ENCODE results near the gene TMEM132D. TPM values are rescaled to one million over a fixed set of nuclear protein-coding genes. Genes with fewer than 3 reads are reported as not detected.

The TMEM132D gene
- total RNA-seq, 4 donors from 2014 or later, result not detected

DNA sequence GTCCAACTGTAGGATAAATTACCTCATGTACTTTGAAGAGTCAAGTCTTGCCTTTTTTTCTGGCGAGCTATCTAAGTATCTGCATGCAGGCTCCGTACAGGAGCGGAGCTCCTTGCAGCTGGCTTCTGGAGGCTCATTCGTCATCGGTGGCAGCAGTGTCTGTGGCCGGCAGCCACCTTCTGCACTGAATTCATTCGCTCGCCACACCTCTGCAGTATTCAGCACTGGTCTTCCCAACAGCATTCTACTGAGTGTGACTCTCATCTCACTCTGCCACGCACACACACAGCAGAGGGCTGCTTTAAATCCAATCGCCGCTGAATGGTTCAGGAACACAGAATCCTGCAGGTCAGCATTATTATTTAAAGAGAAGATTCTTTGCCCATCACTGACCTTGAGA lies 850.6 kb downstream of the TMEM132D start:
- TF ChIP-seq, protein P1, sequence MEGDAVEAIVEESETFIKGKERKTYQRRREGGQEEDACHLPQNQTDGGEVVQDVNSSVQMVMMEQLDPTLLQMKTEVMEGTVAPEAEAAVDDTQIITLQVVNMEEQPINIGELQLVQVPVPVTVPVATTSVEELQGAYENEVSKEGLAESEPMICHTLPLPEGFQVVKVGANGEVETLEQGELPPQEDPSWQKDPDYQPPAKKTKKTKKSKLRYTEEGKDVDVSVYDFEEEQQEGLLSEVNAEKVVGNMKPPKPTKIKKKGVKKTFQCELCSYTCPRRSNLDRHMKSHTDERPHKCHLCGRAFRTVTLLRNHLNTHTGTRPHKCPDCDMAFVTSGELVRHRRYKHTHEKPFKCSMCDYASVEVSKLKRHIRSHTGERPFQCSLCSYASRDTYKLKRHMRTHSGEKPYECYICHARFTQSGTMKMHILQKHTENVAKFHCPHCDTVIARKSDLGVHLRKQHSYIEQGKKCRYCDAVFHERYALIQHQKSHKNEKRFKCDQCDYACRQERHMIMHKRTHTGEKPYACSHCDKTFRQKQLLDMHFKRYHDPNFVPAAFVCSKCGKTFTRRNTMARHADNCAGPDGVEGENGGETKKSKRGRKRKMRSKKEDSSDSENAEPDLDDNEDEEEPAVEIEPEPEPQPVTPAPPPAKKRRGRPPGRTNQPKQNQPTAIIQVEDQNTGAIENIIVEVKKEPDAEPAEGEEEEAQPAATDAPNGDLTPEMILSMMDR (IDR thresholded peaks at IDR 0.05; ENCODE audit: low read depth), result no peak

DNA sequence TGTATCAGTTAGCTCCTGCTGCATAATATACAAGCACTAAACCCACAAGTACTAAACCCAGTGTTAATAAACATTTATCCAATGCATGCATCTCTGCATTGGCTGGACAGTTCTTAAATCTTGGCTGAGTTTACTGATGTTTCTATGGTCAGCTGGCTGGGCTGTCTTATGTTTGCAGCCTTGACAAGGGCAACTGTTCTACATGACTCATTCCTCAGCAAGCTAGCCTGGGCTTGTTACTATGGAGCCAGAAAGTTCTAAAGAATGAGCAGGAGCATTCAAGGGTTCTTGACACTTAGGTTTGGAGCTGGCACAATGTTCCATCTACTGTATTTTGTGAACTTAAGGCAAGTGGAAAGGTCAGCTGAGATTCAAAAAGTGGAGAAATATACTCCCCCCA lies 851.5 kb downstream of the TMEM132D start:
- TF ChIP-seq, protein P1 (IDR thresholded peaks at IDR 0.05; ENCODE audit: low read depth), result no peak

DNA sequence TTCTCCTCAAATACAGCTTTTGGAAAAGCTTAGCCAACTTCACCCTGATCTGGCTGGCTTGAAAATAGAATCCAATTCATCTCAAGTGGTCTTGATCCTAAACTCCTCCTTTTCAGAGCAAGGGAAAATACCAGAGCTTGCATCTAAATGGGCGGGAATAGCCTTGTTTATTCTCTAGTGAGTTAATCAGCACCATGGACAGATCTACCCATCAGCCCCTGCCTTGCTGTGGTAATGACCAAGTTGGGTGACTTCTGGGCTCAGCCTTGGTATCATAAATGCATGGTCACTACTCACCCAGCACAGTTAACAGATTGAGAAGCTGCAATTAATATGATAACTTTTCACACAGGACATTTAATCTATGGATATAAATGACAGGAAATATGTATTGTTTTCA lies 853.9 kb downstream of the TMEM132D start:
- TF ChIP-seq, protein P1 (IDR thresholded peaks at IDR 0.05; ENCODE audit: low read depth), result no peak

DNA sequence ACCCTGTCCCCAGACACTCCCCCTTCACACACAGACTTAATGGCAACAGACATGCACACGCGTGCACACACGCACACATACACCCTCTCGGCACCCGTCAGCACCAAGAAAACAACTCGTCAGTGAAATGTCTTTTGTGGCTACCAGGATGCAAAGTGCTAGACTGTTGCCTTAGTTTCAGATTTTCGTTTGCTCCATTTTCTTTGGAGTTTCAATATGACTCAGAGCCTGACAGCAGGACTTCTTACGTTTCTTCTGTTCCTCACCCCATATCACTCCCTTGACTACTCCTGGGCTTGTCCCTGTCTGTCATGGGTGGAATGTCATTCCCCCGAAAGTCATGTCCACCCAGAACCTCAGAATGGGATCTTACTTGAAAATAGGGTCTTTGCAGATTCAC lies 867.7 kb downstream of the TMEM132D start:
- TF ChIP-seq, protein P1 (IDR thresholded peaks at IDR 0.05; ENCODE audit: low read depth), result no peak

DNA sequence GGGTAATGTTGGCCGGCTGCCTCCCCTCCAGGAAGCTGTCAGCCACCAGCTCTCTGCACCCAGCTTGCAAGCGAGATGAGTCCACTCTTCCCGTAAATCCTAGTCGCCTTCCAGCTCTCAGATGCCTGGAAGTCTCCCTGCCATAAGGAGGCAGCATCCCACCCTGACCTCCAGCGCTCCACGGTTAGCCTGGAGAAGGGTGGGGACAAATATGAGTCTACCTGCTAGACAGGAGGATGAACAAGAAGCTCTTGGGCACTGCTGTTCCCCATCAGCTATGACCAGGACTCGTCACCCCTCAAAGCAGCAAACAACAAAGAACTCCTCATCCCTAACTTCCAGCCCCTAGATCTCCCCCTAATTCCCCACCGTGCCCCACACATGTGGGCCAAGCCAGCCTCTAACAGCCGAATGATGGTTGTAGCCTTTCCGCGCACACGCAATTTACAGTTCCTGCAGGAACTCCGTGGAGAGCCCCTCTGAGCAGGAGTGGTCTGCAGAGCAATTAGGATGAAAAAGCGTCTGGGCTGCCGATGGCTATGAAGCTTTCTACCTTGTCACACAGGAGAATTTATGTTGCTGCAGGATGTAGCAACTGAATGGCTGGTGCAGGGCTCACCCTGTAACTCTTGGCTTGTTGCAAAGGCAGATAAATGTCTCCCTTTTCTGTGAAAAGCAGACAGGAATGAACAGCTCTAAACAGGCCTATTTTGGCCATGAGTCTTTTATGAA lies 869.1 kb downstream of the TMEM132D start:
- TF ChIP-seq, protein P1 (IDR thresholded peaks at IDR 0.05; ENCODE audit: low read depth), result no peak

DNA sequence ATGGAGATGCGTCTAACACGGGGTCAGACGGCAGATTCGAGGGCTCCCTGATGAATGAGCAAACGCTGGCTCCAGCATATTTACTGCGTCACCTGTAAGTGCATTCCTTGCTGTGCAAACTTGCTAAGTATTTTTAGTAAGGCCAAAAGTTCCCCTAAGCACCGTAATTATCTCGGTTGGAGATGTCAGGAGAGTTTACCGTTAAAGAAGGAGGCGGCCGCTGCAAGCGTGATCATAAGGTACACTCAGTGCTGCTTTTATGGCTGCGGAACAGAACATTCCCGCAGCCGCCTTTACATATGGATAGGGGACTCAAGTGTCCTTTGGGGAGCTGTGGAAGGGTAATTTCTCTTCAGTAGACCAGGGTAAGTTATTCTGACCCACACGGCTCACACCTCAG lies 875.0 kb downstream of the TMEM132D start:
- TF ChIP-seq, protein P1 (IDR thresholded peaks at IDR 0.05; ENCODE audit: low read depth), result no peak

DNA sequence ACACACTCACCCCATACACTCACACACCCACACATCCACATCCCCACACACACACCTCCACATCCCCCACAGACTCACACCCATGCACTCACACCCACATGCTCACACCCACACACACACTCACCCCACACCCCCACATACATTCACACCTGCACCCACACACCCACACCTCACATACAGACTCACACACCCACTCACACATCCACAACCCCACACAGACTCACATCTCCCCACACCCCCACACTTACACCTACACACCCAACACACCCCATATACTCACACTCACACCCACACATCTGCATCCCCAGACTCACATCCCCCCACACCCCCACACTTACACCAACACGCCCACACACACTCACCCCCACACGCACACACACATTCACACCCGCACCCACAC lies 878.8 kb downstream of the TMEM132D start:
- TF ChIP-seq, protein P1 (IDR thresholded peaks at IDR 0.05; ENCODE audit: low read depth), result no peak

Small RNAs within 50 kb of the gene (small RNA-seq; reads per million reads assigned to genes)
- not detected for gene RF02271
